Vagina (tissue), 2 donors: ENCODE measurements around the gene F2RL2.

Experiments
- POLR2A ChIP-seq, 2 donors: fragments of 450-650 bp; IDR thresholded peaks; one replicate each; pipeline ENCODE4 v1.6.1; 2017; ENCODE audit warnings: antibody characterized with exemption in 2 of 2, mild to moderate bottlenecking in 2 of 2, moderate library complexity in 2 of 2
- TF ChIP-seq, protein P1 (sequence below), 3 experiments: fragments of 450-650 bp in 2 of 3; fragments of 200-600 bp in 1 of 3; sonication (generic) in 1 of 3; IDR thresholded peaks; one replicate each; pipeline ENCODE4 v1.5.1; 2017 to 2019; ENCODE audit warnings: antibody characterized with exemption in 3 of 3, mild to moderate bottlenecking in 2 of 3, moderate library complexity in 2 of 3

DNA sequence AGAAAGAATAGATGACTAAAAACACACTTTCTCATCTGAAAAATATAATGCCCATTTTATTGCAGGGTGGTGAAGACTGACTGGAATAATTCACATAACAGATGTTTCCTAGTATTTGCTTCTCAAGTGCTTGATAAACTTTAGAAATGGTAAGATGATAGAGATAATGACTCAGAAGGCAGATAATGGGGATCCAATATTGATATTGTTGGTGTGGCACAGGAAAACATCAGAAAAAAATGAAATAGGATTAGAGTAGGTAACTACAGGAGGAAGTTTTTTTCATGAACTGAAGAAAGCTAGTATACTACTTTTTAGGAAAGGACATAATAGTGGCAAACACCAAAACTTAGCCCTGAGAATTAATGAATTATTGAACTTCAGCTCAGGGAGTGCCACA is 20.2 kb upstream of the F2RL2 start:
- TF ChIP-seq POLR2A (IDR thresholded peaks at IDR 0.05): no peak
- TF ChIP-seq, protein P1, sequence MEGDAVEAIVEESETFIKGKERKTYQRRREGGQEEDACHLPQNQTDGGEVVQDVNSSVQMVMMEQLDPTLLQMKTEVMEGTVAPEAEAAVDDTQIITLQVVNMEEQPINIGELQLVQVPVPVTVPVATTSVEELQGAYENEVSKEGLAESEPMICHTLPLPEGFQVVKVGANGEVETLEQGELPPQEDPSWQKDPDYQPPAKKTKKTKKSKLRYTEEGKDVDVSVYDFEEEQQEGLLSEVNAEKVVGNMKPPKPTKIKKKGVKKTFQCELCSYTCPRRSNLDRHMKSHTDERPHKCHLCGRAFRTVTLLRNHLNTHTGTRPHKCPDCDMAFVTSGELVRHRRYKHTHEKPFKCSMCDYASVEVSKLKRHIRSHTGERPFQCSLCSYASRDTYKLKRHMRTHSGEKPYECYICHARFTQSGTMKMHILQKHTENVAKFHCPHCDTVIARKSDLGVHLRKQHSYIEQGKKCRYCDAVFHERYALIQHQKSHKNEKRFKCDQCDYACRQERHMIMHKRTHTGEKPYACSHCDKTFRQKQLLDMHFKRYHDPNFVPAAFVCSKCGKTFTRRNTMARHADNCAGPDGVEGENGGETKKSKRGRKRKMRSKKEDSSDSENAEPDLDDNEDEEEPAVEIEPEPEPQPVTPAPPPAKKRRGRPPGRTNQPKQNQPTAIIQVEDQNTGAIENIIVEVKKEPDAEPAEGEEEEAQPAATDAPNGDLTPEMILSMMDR (IDR thresholded peaks at IDR 0.05): no peak
